Measurements from ENCODE around the gene SYS1. TPM values are rescaled to one million over a fixed set of nuclear protein-coding genes. Genes with fewer than 3 reads are reported as not detected.
A peak's percentile ranks its signal among the peaks of the same experiment; 100 is the strongest.

Gene SYS1
- total and polyA plus RNA-seq, 12 donors: 16.0 to 83.2 (median 32.9) TPM

GRCh38 chr20:45367126-45367525 lies 4.2 kb downstream of the SYS1 start:
- peaks cover 0 to 23% of the 10 kb centered on the region in 2 donors for H3K36me3 ChIP-seq (replicated peaks in 1 of 2)
- no peaks in the 10 kb centered on the region for H3K27me3 ChIP-seq
- no peaks in the 10 kb centered on the region for H3K9me3 ChIP-seq (replicated peaks in 1 of 3)
- H3K4me1 ChIP-seq (replicated peaks in 1 of 2): peaks cover 0 to 11% of the 10 kb centered on the region in 2 donors
- TF ChIP-seq CTCF (IDR thresholded peaks at IDR 0.05) (no peak), POLR2A (IDR thresholded peaks at IDR 0.05) (no peak)
- DNase-seq: no peak
- intact Hi-C loops (cut with DNase I): no loop called here
- H3K27ac ChIP-seq: peak overlapping the region in 1 of 5 donors; percentile 29
- no peak overlapping the region for H3K4me3 ChIP-seq

- Histone ChIP-seq H3K27me3 (no peaks in the 10 kb centered on the region), H3K4me1 (replicated peaks in 1 of 2) (peaks cover 0 to 13% of the 10 kb centered on the region in 2 donors), H3K27ac (peak overlapping the region in 1 of 5 donors; percentile 61), H3K9me3 (replicated peaks in 1 of 3) (no peaks in the 10 kb centered on the region), H3K36me3 (replicated peaks in 1 of 2) (peaks cover 0 to 23% of the 10 kb centered on the region in 2 donors), H3K4me3 (no peak overlapping the region)
- peak in 2 of 7 donors; percentile 45 to 46 for DNase-seq
- intact Hi-C loops (cut with DNase I): no loop called here
- TF ChIP-seq CTCF (IDR thresholded peaks at IDR 0.05) (no peak), POLR2A (IDR thresholded peaks at IDR 0.05) (no peak)
- WGBS, 4 donors: 60 to 70% (median 65%) methylated on average over 6 of the region's 6 CpGs
These were observed 5.4 kb downstream of the SYS1 start for GRCh38 chr20:45368221-45368980.

- no peak overlapping the region for H3K4me3 ChIP-seq
- intact Hi-C loops (cut with DNase I): loop anchor here (5.0 kb wide), 3 partner anchors 43 to 62 kb away; no protein-coding TSS in a partner anchor
- 65 to 79% (median 78%) methylated on average over 3 of the region's 3 CpGs for WGBS, 4 donors
- TF ChIP-seq POLR2A (IDR thresholded peaks at IDR 0.05) (no peak), CTCF (IDR thresholded peaks at IDR 0.05) (no peak)
- H3K4me1 ChIP-seq (replicated peaks in 1 of 2): peaks cover 0 to 10% of the 10 kb centered on the region in 2 donors
- no peaks in the 10 kb centered on the region for H3K9me3 ChIP-seq (replicated peaks in 1 of 3)
- H3K27me3 ChIP-seq: no peaks in the 10 kb centered on the region
- no peak overlapping the region for H3K27ac ChIP-seq
- peaks cover 0 to 23% of the 10 kb centered on the region in 2 donors for H3K36me3 ChIP-seq (replicated peaks in 1 of 2)
- no peak for DNase-seq
These were observed 7.7 kb downstream of the SYS1 start for GRCh38 chr20:45370571-45371160.

GRCh38 chr20:45372241-45372640 lies 9.3 kb downstream of the SYS1 start:
- 86 to 92% (median 90%) methylated on average over 9 to 10 of the region's 10 CpGs for WGBS, 4 donors
- no peak for DNase-seq

More at GRCh38 chr20:45372241-45372640, 9.3 kb downstream of the SYS1 start:
- Histone ChIP-seq H3K4me1 (replicated peaks in 1 of 2) (peaks cover 0 to 10% of the 10 kb centered on the region in 2 donors), H3K36me3 (replicated peaks in 1 of 2) (peaks cover 0 to 9% of the 10 kb centered on the region in 2 donors), H3K27ac (no peak overlapping the region), H3K27me3 (no peaks in the 10 kb centered on the region), H3K9me3 (replicated peaks in 1 of 3) (no peaks in the 10 kb centered on the region), H3K4me3 (no peak overlapping the region)
- intact Hi-C loops (cut with DNase I): loop anchor here (2.0 to 5.0 kb wide), 4 partner anchors 45 to 65 kb away; no protein-coding TSS in a partner anchor
- TF ChIP-seq CTCF (IDR thresholded peaks at IDR 0.05): no peak
- TF ChIP-seq POLR2A (IDR thresholded peaks at IDR 0.05): no peak

Measured in adrenal gland (tissue), 12 donors.